Loucy (cell line): Measurements from ENCODE around the gene PPM1M.

Source experiments
- H2AFZ ChIP-seq: fragments of 200-600 bp; sonication (generic); 2 replicates; pipeline ENCODE4 v1.6.0; 2016; ENCODE audit warnings: antibody characterized with exemption, mild to moderate bottlenecking, low read length, moderate library complexity
- H3F3A ChIP-seq: fragments of 200-600 bp; 2 replicates; pipeline ENCODE4 v1.6.0; 2016; ENCODE audit warnings: antibody characterized with exemption, low read depth, mild to moderate bottlenecking
- H3K27me3 ChIP-seq: fragments of 200-600 bp; sonication (generic); 2 replicates; pipeline ENCODE4 v1.6.1; 2014; ENCODE audit warnings: low read length, mild to moderate bottlenecking; ENCODE audit not compliant: insufficient read depth, poor library complexity, severe bottlenecking
- H3K36me3 ChIP-seq: fragments of 200-600 bp; sonication (generic); 2 replicates; pipeline ENCODE4 v1.6.1; 2016; ENCODE audit warnings: low read length; ENCODE audit not compliant: insufficient read depth
- H3K4me1 ChIP-seq: fragments of 200-600 bp; sonication (generic); 2 replicates; pipeline ENCODE4 v1.5.1; 2014; ENCODE audit warnings: low read length, mild to moderate bottlenecking; ENCODE audit not compliant: insufficient read depth, poor library complexity, severe bottlenecking
- H3K4me2 ChIP-seq: fragments of 200-600 bp; sonication (generic); 2 replicates; pipeline ENCODE4 v1.6.0; 2014; ENCODE audit warnings: antibody characterized with exemption, low read length, low read depth, mild to moderate bottlenecking; ENCODE audit not compliant: poor library complexity, severe bottlenecking
- H3K4me3 ChIP-seq: fragments of 200-600 bp; sonication (generic); 2 replicates; pipeline ENCODE4 v1.5.1; 2014; ENCODE audit warnings: low read length, mild to moderate bottlenecking, mixed read lengths; ENCODE audit not compliant: poor library complexity, severe bottlenecking
- H3K79me2 ChIP-seq: fragments of 200-600 bp; sonication (generic); 2 replicates; pipeline ENCODE4 v1.6.1; 2014; ENCODE audit warnings: low read length; ENCODE audit not compliant: insufficient read depth
- H3K9ac ChIP-seq: fragments of 200-600 bp; sonication (generic); 2 replicates; pipeline ENCODE4 v1.6.0; 2014; ENCODE audit warnings: mild to moderate bottlenecking, low read depth, low read length, moderate library complexity; ENCODE audit not compliant: poor library complexity, severe bottlenecking
- H3K9me2 ChIP-seq: fragments of 200-600 bp; sonication (generic); replicated peaks from 2 replicates; pipeline ENCODE4 v1.6.1; 2016; ENCODE audit warnings: low read depth, low read length, mixed read lengths
- H3K9me3 ChIP-seq: fragments of 200-600 bp; sonication (generic); 2 replicates; pipeline ENCODE4 v1.6.1; 2014; ENCODE audit warnings: mild to moderate bottlenecking, antibody characterized with exemption, low read length, low read depth; ENCODE audit not compliant: insufficient read depth
- H4K20me1 ChIP-seq: fragments of 200-600 bp; sonication (generic); 2 replicates; pipeline ENCODE4 v1.6.0; 2014; ENCODE audit warnings: antibody characterized with exemption, low read length, mild to moderate bottlenecking; ENCODE audit not compliant: insufficient read depth, poor library complexity, severe bottlenecking
- EZH2phosphoT487 ChIP-seq: fragments of 200-600 bp; IDR thresholded peaks from 2 replicates; pipeline ENCODE4 v1.6.1; 2018; ENCODE audit warnings: antibody characterized with exemption, mild to moderate bottlenecking, moderate library complexity, borderline replicate concordance
- TF ChIP-seq, protein P1 (sequence below): fragments of 200-600 bp; sonication (generic); conservative IDR thresholded peaks from 2 replicates; pipeline ENCODE4 v1.5.1; 2014; ENCODE audit warnings: mild to moderate bottlenecking, antibody characterized with exemption, low read length

Gene PPM1M

DNA sequence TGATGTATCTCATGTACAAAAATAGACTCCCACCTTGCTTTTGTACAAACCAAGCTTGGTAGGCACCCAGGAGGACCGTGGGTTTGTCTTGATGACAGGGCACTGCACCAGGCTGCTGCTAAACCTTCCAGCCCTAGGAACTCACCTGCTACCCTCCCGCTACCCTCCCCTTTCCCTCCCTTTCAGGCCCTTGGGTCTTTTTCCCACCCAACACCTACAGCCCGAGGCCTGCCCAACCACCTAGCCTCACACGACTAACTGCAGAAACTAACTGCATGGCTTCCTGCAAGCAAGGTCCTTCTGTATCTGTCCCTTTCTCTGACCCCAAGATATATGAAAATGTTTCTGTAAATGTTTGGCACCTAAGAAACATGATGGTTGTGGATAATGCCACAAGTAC, 11.1 kb downstream of the PPM1M start:
- peaks cover 9% of the 10 kb centered on the region; the same call in 1 of the 2 replicates for H3F3A ChIP-seq

DNA sequence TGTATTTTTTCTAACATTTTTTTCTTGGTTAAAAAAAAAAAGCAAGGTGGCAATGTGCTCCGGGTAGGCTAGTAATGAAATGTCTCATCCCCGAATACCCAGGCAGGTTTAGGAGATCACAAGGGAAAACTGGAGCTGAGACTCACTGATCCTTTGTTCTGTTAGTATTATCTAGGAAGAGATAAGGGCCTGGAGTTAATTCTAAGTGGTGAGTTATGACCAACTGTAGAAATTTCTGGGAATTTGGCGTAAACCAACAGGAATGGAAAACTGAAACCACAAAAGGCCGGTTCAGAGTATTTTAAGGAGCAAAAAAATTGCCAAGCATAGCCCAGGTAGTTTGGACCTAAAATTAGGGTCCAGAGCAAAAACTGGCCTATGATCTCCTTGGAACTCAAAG, 12.4 kb downstream of the PPM1M start:
- Histone ChIP-seq H4K20me1 (peaks cover 36% of the 10 kb centered on the region), H3K79me2 (peaks cover 40% of the 10 kb centered on the region), H3K36me3 (peaks cover 83% of the 10 kb centered on the region), H3K4me1 (peaks cover 14% of the 10 kb centered on the region), H3K9me2 (no peaks in the 10 kb centered on the region), H3K4me2 (no peak overlapping the region), H3K4me3 (no peak overlapping the region), H3K27me3 (no peaks in the 10 kb centered on the region), H3F3A (peaks cover 9% of the 10 kb centered on the region; the same call in 1 of the 2 replicates), H2AFZ (no peak overlapping the region), H3K9ac (no peak overlapping the region), H3K9me3 (no peaks in the 10 kb centered on the region)
- TF ChIP-seq EZH2phosphoT487: no peak
- TF ChIP-seq, protein P1, sequence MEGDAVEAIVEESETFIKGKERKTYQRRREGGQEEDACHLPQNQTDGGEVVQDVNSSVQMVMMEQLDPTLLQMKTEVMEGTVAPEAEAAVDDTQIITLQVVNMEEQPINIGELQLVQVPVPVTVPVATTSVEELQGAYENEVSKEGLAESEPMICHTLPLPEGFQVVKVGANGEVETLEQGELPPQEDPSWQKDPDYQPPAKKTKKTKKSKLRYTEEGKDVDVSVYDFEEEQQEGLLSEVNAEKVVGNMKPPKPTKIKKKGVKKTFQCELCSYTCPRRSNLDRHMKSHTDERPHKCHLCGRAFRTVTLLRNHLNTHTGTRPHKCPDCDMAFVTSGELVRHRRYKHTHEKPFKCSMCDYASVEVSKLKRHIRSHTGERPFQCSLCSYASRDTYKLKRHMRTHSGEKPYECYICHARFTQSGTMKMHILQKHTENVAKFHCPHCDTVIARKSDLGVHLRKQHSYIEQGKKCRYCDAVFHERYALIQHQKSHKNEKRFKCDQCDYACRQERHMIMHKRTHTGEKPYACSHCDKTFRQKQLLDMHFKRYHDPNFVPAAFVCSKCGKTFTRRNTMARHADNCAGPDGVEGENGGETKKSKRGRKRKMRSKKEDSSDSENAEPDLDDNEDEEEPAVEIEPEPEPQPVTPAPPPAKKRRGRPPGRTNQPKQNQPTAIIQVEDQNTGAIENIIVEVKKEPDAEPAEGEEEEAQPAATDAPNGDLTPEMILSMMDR: no peak

More for the DNA sequence above, 11.1 kb downstream of the PPM1M start:
- H3K36me3 ChIP-seq: peaks cover 75% of the 10 kb centered on the region
- no peak overlapping the region for H2AFZ ChIP-seq
- H3K9ac ChIP-seq: no peak overlapping the region
- H3K79me2 ChIP-seq: peaks cover 33% of the 10 kb centered on the region; the same call in 1 of the 2 replicates
- peaks cover 20% of the 10 kb centered on the region for H3K4me1 ChIP-seq
- peaks cover 23% of the 10 kb centered on the region for H4K20me1 ChIP-seq
- H3K27me3 ChIP-seq: no peaks in the 10 kb centered on the region
- H3K4me3 ChIP-seq: no peak overlapping the region
- no peak for TF ChIP-seq EZH2phosphoT487
- TF ChIP-seq, protein P1: no peak
- no peaks in the 10 kb centered on the region for H3K9me3 ChIP-seq
- H3K4me2 ChIP-seq: no peak overlapping the region
- no peaks in the 10 kb centered on the region for H3K9me2 ChIP-seq

DNA sequence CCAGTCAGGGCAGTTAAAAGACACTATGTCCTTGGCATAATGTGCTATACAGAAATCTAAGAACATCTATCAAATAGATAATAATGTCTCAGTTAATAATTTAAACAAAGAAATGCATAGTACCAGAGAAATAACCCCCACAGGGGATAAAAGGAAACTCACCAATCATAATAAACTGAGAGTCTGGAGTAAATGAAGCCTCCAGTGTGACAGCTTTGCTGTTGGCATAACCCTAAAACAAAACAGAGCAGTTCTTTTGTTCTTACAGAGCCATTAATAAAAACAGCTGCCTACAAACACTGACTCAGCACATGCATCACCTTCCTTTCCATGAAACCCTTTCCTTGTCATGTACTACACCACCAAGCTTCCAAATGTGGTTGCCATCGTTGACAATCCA, 13.5 kb downstream of the PPM1M start:
- Histone ChIP-seq H2AFZ (no peak overlapping the region), H3K79me2 (peaks cover 50% of the 10 kb centered on the region), H3K4me1 (peaks cover 5% of the 10 kb centered on the region), H3K4me3 (no peak overlapping the region), H3K27me3 (no peaks in the 10 kb centered on the region), H4K20me1 (peaks cover 39% of the 10 kb centered on the region), H3K36me3 (peaks cover 94% of the 10 kb centered on the region), H3K9me2 (no peaks in the 10 kb centered on the region), H3K9ac (no peak overlapping the region), H3K4me2 (no peak overlapping the region), H3F3A (0 out of 2 replicates have a peak, but pooled peaks cover 2% of the 10 kb centered on the region), H3K9me3 (no peaks in the 10 kb centered on the region)
- TF ChIP-seq, protein P1: no peak
- TF ChIP-seq EZH2phosphoT487: no peak
